Amniotic stem cell (primary cell): ENCODE results near the gene TGM4.
"Not testable (repeated sequence)": the region's sequence is repeated elsewhere in the genome, so short reads cannot be mapped to it uniquely, and the experiment has no call there.

Experiments used
- DNase-seq: peaks from one replicate; lab custom pipeline; 2025; lab: John Stamatoyannopoulos, UW

TGM4 gene

GRCh38 chr3:44874308-44874707 is at the start of gene TGM4:
Gene TGM4, plus strand, starts transcription at chr3:44874608. Its CDS starts 71 bp downstream, at chr3:44874679.
- no peak for DNase-seq

GRCh38 chr3:44825264-44825925 is 49.0 kb upstream of the TGM4 start:
- no peak for DNase-seq

GRCh38 chr3:44827196-44827595 is 47.2 kb upstream of the TGM4 start:
- no peak for DNase-seq

- no peak for DNase-seq
Observed at GRCh38 chr3:44831232-44831631, 43.2 kb upstream of the TGM4 start.

- no peak for DNase-seq
Observed at GRCh38 chr3:44832032-44832431, 42.4 kb upstream of the TGM4 start.

GRCh38 chr3:44832965-44833364 is 41.4 kb upstream of the TGM4 start:
- no peak for DNase-seq

GRCh38 chr3:44833394-44833793 is 41.0 kb upstream of the TGM4 start:
- no peak for DNase-seq

GRCh38 chr3:44835684-44836083 is 38.7 kb upstream of the TGM4 start:
- no peak for DNase-seq

GRCh38 chr3:44842376-44842775 is 32.0 kb upstream of the TGM4 start:
- DNase-seq = no peak

- DNase-seq = no peak
Observed at GRCh38 chr3:44845528-44846520, 28.6 kb upstream of the TGM4 start.

- DNase-seq = no peak
Observed at GRCh38 chr3:44848634-44849033, 25.8 kb upstream of the TGM4 start.

GRCh38 chr3:44856663-44857062 is 17.7 kb upstream of the TGM4 start:
- DNase-seq = not testable (repeated sequence)

GRCh38 chr3:44860117-44860516 is 14.3 kb upstream of the TGM4 start:
- DNase-seq = no peak

- DNase-seq = peak; percentile 67
Observed at GRCh38 chr3:44861412-44862225, 12.8 kb upstream of the TGM4 start, which contains the start of gene TMEM42. Gene TMEM42, plus strand, starts transcription at chr3:44861912. Its CDS starts 13 bp downstream, at chr3:44861925.

- DNase-seq = no peak
Observed at GRCh38 chr3:44862226-44862637, 12.2 kb upstream of the TGM4 start.

GRCh38 chr3:44865272-44866035 is 9.0 kb upstream of the TGM4 start:
- no peak for DNase-seq

- no peak for DNase-seq
Observed at GRCh38 chr3:44867421-44868111, 6.8 kb upstream of the TGM4 start.

GRCh38 chr3:44870375-44871061 is 3.9 kb upstream of the TGM4 start:
- no peak for DNase-seq

GRCh38 chr3:44875596-44875995 is 1.2 kb downstream of the TGM4 start:
- DNase-seq = no peak

GRCh38 chr3:44877333-44877732 is 2.9 kb downstream of the TGM4 start:
- DNase-seq = no peak
